ENCODE data around the gene WDFY4. TPM values are rescaled to one million over a fixed set of nuclear protein-coding genes. Genes with fewer than 3 reads are reported as not detected.

Gene WDFY4
- total and polyA plus RNA-seq, 2 of the 13 experiments (the other 11 are each of a cell fraction or from before 2014, with no cell fraction given): not detected

DNA sequence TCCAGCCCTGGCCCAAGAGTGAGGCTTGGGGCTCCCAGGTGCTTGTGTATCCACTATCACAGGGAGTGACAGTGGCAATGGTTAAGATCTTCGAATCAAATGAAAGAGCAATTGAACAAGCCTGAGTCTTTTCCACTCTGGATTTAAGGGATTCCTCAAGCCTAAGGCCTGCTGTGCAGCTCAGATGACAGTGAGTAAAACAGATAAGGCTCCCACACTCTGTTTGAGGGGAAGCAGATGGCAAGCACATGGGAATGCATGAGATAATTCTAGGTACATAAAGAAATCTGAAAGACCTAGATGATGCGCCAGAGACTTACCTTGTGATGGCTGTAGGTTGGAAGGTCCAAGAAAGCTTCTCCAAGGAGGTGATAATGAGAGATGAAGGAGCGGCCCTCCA, 159.9 kb downstream of the WDFY4 start:
- H3K36me3 ChIP-seq (replicated peaks in 1 of 2; ENCODE audit: control insufficient read depth in 1 of 2, insufficient read depth in 2 of 2, low read length in 2 of 2): no peaks in the 10 kb centered on the region
- intact Hi-C loops (cut with micrococcal nuclease; ENCODE audit: unreplicated experiment) (no loop called here), in situ Hi-C loops (cut with HindIII; ENCODE audit: extremely low pct_ligation_motif_present, low pct_unique_long_range_greater_than_20kb) (no loop called here)
- peaks cover 1 to 22% of the 10 kb centered on the region in 2 experiments; a peak in 2 of 5 replicates for H3K27me3 ChIP-seq (ENCODE audit: control insufficient read depth in 1 of 2, insufficient read depth in 2 of 2, low read length in 2 of 2)
- H3K4me3 ChIP-seq (replicated peaks in 1 of 3; ENCODE audit: insufficient read depth in 1 of 3, low read depth in 2 of 3, low read length in 3 of 3): no peak overlapping the region
- no peak for DNase-seq (ENCODE audit: low spot score)
- no peaks in the 10 kb centered on the region for H3K9me3 ChIP-seq (ENCODE audit: low read length)
- no TSS peak for BruUV-seq (replicated peaks)
- H3K79me2 ChIP-seq (ENCODE audit: insufficient read depth, low read length): no peaks in the 10 kb centered on the region
- WGBS (ENCODE audit: low lambda C conversion rate): 19% methylated on average over 3 of the region's 3 CpGs
- H3K9ac ChIP-seq (ENCODE audit: insufficient read depth, low read depth, low read length): no peak overlapping the region
- no peaks in the 10 kb centered on the region for H3K4me1 ChIP-seq (ENCODE audit: insufficient read depth, low read length)
- ChIA-PET POLR2A (no interaction called here), CTCF (ENCODE audit: low intra/inter-chr PET ratio, low total read pairs) (no interaction called here)
- no peak for FAIRE-seq
- H2AFZ ChIP-seq (ENCODE audit: low read length): no peak overlapping the region
- no peaks in the 10 kb centered on the region for H4K20me1 ChIP-seq (ENCODE audit: insufficient read depth, low read length)
- H3K4me2 ChIP-seq (ENCODE audit: low read depth, low read length): no peak overlapping the region
- no peak overlapping the region for H3K27ac ChIP-seq (ENCODE audit: extremely low read length, insufficient read depth, low read length)
- no peak for ATAC-seq
- TF ChIP-seq SSRP1 (CRISPR knock-in tag; IDR thresholded peaks at IDR 0.05) (no peak), DNMT1 (CRISPR knock-in tag; IDR thresholded peaks at IDR 0.05) (no peak), ZBTB3 (CRISPR knock-in tag; IDR thresholded peaks at IDR 0.05; ENCODE audit: borderline replicate concordance, low read depth) (no peak), SALL1 (CRISPR knock-in tag; IDR thresholded peaks at IDR 0.05) (no peak), ZNF354B (CRISPR knock-in tag; IDR thresholded peaks at IDR 0.05) (no peak), GABPB1 (CRISPR knock-in tag; IDR thresholded peaks at IDR 0.05) (no peak), ZNF235 (CRISPR knock-in tag; IDR thresholded peaks at IDR 0.05; ENCODE audit: borderline replicate concordance) (no peak), SKI (IDR thresholded peaks at IDR 0.05; ENCODE audit: partially characterized antibody) (no peak), LCORL (IDR thresholded peaks at IDR 0.05) (no peak), LCORL (CRISPR knock-in tag; IDR thresholded peaks at IDR 0.05) (no peak), HNF4G (IDR thresholded peaks at IDR 0.05; ENCODE audit: borderline replicate concordance, low read depth, low read length) (no peak), HNF4G (CRISPR knock-in tag; IDR thresholded peaks at IDR 0.05; ENCODE audit: borderline replicate concordance, low read depth) (no peak), ZNF652 (CRISPR knock-in tag; IDR thresholded peaks at IDR 0.05; ENCODE audit: borderline replicate concordance, low read depth) (no peak), DMAP1 (CRISPR knock-in tag; IDR thresholded peaks at IDR 0.05) (no peak), ZNF549 (CRISPR knock-in tag; IDR thresholded peaks at IDR 0.05) (no peak)
- TF ChIP-seq, protein P1, sequence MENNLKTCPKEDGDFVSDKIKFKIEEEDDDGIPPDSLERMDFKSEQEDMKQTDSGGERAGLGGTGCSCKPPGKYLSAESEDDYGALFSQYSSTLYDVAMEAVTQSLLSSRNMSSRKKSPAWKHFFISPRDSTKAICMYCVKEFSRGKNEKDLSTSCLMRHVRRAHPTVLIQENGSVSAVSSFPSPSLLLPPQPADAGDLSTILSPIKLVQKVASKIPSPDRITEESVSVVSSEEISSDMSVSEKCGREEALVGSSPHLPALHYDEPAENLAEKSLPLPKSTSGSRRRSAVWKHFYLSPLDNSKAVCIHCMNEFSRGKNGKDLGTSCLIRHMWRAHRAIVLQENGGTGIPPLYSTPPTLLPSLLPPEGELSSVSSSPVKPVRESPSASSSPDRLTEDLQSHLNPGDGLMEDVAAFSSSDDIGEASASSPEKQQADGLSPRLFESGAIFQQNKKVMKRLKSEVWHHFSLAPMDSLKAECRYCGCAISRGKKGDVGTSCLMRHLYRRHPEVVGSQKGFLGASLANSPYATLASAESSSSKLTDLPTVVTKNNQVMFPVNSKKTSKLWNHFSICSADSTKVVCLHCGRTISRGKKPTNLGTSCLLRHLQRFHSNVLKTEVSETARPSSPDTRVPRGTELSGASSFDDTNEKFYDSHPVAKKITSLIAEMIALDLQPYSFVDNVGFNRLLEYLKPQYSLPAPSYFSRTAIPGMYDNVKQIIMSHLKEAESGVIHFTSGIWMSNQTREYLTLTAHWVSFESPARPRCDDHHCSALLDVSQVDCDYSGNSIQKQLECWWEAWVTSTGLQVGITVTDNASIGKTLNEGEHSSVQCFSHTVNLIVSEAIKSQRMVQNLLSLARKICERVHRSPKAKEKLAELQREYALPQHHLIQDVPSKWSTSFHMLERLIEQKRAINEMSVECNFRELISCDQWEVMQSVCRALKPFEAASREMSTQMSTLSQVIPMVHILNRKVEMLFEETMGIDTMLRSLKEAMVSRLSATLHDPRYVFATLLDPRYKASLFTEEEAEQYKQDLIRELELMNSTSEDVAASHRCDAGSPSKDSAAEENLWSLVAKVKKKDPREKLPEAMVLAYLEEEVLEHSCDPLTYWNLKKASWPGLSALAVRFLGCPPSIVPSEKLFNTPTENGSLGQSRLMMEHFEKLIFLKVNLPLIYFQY (CRISPR knock-in tag; IDR thresholded peaks at IDR 0.05; ENCODE audit: borderline replicate concordance): no peak
- TF ChIP-seq, protein P2, sequence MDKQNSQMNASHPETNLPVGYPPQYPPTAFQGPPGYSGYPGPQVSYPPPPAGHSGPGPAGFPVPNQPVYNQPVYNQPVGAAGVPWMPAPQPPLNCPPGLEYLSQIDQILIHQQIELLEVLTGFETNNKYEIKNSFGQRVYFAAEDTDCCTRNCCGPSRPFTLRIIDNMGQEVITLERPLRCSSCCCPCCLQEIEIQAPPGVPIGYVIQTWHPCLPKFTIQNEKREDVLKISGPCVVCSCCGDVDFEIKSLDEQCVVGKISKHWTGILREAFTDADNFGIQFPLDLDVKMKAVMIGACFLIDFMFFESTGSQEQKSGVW (CRISPR knock-in tag; IDR thresholded peaks at IDR 0.05; ENCODE audit: borderline replicate concordance): no peak
- TF ChIP-seq, protein P3, sequence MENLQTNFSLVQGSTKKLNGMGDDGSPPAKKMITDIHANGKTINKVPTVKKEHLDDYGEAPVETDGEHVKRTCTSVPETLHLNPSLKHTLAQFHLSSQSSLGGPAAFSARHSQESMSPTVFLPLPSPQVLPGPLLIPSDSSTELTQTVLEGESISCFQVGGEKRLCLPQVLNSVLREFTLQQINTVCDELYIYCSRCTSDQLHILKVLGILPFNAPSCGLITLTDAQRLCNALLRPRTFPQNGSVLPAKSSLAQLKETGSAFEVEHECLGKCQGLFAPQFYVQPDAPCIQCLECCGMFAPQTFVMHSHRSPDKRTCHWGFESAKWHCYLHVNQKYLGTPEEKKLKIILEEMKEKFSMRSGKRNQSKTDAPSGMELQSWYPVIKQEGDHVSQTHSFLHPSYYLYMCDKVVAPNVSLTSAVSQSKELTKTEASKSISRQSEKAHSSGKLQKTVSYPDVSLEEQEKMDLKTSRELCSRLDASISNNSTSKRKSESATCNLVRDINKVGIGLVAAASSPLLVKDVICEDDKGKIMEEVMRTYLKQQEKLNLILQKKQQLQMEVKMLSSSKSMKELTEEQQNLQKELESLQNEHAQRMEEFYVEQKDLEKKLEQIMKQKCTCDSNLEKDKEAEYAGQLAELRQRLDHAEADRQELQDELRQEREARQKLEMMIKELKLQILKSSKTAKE (CRISPR knock-in tag; IDR thresholded peaks at IDR 0.05; ENCODE audit: borderline replicate concordance): no peak

Data from HepG2 (cell line).